ENCODE measurements around the gene CSNK1G2.

Gene CSNK1G2

DNA sequence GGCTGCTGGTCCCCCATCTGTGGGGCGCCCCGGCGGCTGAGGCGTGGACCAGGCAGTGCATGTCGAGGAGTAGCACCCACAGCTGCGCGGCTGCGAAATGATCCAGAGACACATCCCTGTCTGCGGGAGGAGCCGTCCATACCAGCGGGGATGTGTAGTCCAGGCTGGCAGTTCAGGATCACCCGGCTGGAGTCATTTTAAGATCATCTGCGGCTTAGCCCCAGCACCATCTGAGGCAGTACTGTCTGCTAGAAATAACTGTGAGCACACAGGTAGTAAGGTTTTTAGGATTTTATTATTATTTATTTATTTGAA lies 32.7 kb upstream of the CSNK1G2 start:
- Histone ChIP-seq H3K4me2 (ENCODE audit: low read depth, low read length) (no peak overlapping the region), H3K9me2 (replicated peaks; ENCODE audit: insufficient read depth, low read length) (no peaks in the 10 kb centered on the region), H3K9me3 (replicated peaks; ENCODE audit: insufficient read depth, low read length) (no peaks in the 10 kb centered on the region), H3K4me3 (ENCODE audit: low read length) (no peak overlapping the region), H3K4me1 (ENCODE audit: low read length) (peaks cover 18% of the 10 kb centered on the region), H3F3A (ENCODE audit: insufficient read depth, low read length) (peaks cover 22% of the 10 kb centered on the region), H3K27ac (ENCODE audit: low read length) (no peak overlapping the region), H4K20me1 (ENCODE audit: insufficient read depth, low read length) (no peaks in the 10 kb centered on the region), H3K9ac (ENCODE audit: low read length) (no peak overlapping the region), H3K79me2 (ENCODE audit: low read length) (peaks cover 77% of the 10 kb centered on the region), H2AFZ (ENCODE audit: low read length) (no peak overlapping the region), H3K36me3 (replicated peaks; ENCODE audit: insufficient read depth, low read length) (0 out of 2 replicates have a peak, but pooled peaks cover 2% of the 10 kb centered on the region), H3K27me3 (replicated peaks; ENCODE audit: insufficient read depth, low read length) (no peaks in the 10 kb centered on the region)
- DNase-seq, result no peak
- TF ChIP-seq EZH2phosphoT487 (IDR thresholded peaks at IDR 0.05; ENCODE audit: low read length) (no peak), CTCF (IDR thresholded peaks at IDR 0.05; ENCODE audit: low read length) (no peak), EZH2 (optimal IDR thresholded peaks at IDR 0.05; ENCODE audit: low read depth, low read length) (no peak)

DNA sequence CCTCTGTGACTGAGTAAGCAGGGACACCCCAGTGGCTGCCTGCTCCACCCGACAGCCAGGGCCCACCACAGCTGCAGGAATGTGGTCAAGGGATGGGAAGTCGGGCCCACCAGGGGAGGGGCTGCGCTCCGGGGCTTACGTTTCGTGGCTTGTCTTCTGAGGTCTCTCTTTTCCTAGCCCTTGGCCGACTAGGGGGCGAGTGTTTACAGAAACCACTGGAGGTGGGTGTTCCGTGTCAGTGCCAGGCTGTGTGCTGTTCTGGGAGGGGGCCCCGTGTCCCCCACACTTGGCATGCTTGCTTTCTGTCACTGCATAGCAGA lies 31.3 kb upstream of the CSNK1G2 start:
- Histone ChIP-seq H3K27ac (ENCODE audit: low read length) (no peak overlapping the region), H4K20me1 (ENCODE audit: insufficient read depth, low read length) (no peaks in the 10 kb centered on the region), H3K9me2 (replicated peaks; ENCODE audit: insufficient read depth, low read length) (no peaks in the 10 kb centered on the region), H3F3A (ENCODE audit: insufficient read depth, low read length) (peaks cover 8% of the 10 kb centered on the region), H3K27me3 (replicated peaks; ENCODE audit: insufficient read depth, low read length) (no peaks in the 10 kb centered on the region), H3K4me2 (ENCODE audit: low read depth, low read length) (no peak overlapping the region), H3K36me3 (replicated peaks; ENCODE audit: insufficient read depth, low read length) (0 out of 2 replicates have a peak, but pooled peaks cover 2% of the 10 kb centered on the region), H3K9ac (ENCODE audit: low read length) (no peak overlapping the region), H3K4me1 (ENCODE audit: low read length) (peaks cover 5% of the 10 kb centered on the region), H3K4me3 (ENCODE audit: low read length) (no peak overlapping the region), H2AFZ (ENCODE audit: low read length) (no peak overlapping the region), H3K79me2 (ENCODE audit: low read length) (peaks cover 90% of the 10 kb centered on the region), H3K9me3 (replicated peaks; ENCODE audit: insufficient read depth, low read length) (no peaks in the 10 kb centered on the region)
- no peak for DNase-seq
- TF ChIP-seq CTCF (IDR thresholded peaks at IDR 0.05; ENCODE audit: low read length) (no peak), EZH2phosphoT487 (IDR thresholded peaks at IDR 0.05; ENCODE audit: low read length) (no peak), EZH2 (optimal IDR thresholded peaks at IDR 0.05; ENCODE audit: low read depth, low read length) (no peak)

DNA sequence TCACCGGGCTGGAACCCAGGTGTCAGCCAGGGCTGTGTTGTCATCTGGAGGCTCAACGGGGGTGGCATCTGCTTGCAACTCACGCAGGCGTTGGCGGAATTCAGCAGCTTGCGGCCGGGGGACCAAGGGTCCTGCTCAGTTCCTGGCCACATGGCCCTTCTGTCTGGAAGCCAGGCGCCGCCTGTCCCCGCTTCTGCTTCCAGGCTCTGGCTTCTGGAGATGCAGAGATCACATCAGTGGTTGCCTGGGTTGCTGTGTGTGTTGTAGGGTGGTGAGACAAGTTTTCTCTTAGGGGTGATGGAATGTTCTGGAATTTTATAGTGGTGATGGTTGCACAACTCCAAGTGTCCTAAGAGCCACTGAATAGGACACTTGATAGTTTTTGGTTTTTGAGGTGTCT lies 30.8 kb upstream of the CSNK1G2 start:
- Histone ChIP-seq H3K4me1 (ENCODE audit: low read length) (0 out of 2 replicates have a peak, but pooled peaks cover 3% of the 10 kb centered on the region), H3K79me2 (ENCODE audit: low read length) (peaks cover 94% of the 10 kb centered on the region), H3K4me3 (ENCODE audit: low read length) (no peak overlapping the region), H4K20me1 (ENCODE audit: insufficient read depth, low read length) (no peaks in the 10 kb centered on the region), H3K9ac (ENCODE audit: low read length) (no peak overlapping the region), H2AFZ (ENCODE audit: low read length) (no peak overlapping the region), H3K36me3 (replicated peaks; ENCODE audit: insufficient read depth, low read length) (0 out of 2 replicates have a peak, but pooled peaks cover 2% of the 10 kb centered on the region), H3K27ac (ENCODE audit: low read length) (no peak overlapping the region), H3K9me3 (replicated peaks; ENCODE audit: insufficient read depth, low read length) (no peaks in the 10 kb centered on the region), H3K9me2 (replicated peaks; ENCODE audit: insufficient read depth, low read length) (no peaks in the 10 kb centered on the region), H3K4me2 (ENCODE audit: low read depth, low read length) (no peak overlapping the region), H3K27me3 (replicated peaks; ENCODE audit: insufficient read depth, low read length) (no peaks in the 10 kb centered on the region), H3F3A (ENCODE audit: insufficient read depth, low read length) (0 out of 2 replicates have a peak, but pooled peaks cover 6% of the 10 kb centered on the region)
- TF ChIP-seq EZH2phosphoT487 (IDR thresholded peaks at IDR 0.05; ENCODE audit: low read length), result no peak
- no peak for TF ChIP-seq EZH2 (optimal IDR thresholded peaks at IDR 0.05; ENCODE audit: low read depth, low read length)
- no peak for TF ChIP-seq CTCF (IDR thresholded peaks at IDR 0.05; ENCODE audit: low read length)
- no peak for DNase-seq

Data from MM.1S (cell line).